Measurements from ENCODE around the gene FERMT2.
"Not testable (repeated sequence)": the region's sequence is repeated elsewhere in the genome, so short reads cannot be mapped to it uniquely, and the experiment has no call there.

FERMT2 gene

GRCh38 chr14:52944254-52944653 is 6.6 kb downstream of the FERMT2 start:
- no peak for DNase-seq

GRCh38 chr14:52939427-52939826 is 11.4 kb downstream of the FERMT2 start:
- no peak for DNase-seq

- no peak for DNase-seq
These were observed 13.0 kb downstream of the FERMT2 start for GRCh38 chr14:52937869-52938268.

- DNase-seq, result no peak
These were observed 13.5 kb downstream of the FERMT2 start for GRCh38 chr14:52937306-52937705.

DNA sequence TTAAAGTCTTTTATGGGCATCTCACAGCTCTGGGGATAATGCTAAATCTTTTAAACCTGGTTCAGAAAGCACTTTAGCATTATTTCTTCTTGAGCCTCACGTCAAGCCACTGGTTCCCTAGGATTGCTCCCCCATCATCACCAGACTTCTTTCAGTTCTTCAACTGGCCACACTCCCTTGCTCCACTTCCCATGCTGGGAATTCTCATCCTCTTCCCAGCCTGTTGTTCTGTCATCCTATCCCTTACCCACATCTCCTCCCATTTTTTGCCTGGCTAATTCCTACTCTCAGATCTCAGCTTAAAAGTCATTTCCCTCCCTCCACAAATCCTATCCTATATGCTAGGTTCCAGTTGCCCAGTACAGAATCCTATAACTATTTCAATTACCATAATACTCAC is 14.4 kb downstream of the FERMT2 start:
- DNase-seq, result no peak

GRCh38 chr14:52935833-52936232 is 15.0 kb downstream of the FERMT2 start:
- no peak for DNase-seq

- no peak for DNase-seq
These were observed 16.1 kb downstream of the FERMT2 start for GRCh38 chr14:52934762-52935161.

DNA sequence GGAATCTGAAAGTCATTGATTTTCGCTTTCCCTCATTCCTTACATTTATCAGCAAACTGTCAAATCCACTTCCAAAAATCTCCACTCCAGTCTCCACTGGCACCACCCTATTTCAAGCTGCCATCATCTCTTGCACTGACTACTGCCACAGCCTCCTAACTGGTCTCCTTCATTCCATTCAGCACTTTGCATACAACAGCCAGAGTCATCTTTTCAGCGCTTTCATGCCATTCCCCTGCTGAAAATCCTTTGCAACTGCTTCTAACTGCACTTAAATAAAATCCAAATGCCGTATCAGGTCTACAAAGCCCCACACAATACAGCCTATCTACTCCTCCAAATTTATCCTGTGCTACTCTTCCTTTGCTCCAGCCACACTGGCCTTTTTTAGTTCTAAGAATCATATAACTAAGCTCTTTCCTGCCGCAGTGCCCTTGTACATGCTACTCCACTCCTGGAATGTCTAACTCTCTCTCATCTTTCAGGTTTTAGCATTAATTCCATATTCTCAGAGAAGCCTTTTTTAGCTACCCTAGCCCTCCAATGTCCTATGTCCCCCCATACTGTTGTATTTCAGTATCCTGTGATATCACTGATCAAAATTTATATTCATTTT is 21.6 kb downstream of the FERMT2 start:
- DNase-seq, result no peak

DNA sequence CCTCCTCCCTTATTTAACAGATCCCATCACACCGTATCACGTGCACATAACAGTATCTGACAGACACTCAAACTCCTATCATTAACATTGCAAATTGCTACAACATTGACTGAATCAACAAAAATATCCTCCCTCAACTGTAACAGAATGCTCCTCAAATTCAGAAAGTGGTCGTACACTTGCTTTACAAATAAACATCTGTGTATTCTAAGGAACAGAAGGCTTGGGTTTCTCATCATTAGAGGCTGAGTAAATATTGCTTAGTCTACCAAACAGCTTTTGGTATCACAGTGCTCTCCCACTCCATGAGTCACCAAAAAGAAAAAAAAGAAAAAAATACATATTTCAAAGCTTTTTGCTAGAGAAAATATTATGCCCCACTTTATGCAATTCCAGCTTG is 23.9 kb downstream of the FERMT2 start:
- no peak for DNase-seq

DNA sequence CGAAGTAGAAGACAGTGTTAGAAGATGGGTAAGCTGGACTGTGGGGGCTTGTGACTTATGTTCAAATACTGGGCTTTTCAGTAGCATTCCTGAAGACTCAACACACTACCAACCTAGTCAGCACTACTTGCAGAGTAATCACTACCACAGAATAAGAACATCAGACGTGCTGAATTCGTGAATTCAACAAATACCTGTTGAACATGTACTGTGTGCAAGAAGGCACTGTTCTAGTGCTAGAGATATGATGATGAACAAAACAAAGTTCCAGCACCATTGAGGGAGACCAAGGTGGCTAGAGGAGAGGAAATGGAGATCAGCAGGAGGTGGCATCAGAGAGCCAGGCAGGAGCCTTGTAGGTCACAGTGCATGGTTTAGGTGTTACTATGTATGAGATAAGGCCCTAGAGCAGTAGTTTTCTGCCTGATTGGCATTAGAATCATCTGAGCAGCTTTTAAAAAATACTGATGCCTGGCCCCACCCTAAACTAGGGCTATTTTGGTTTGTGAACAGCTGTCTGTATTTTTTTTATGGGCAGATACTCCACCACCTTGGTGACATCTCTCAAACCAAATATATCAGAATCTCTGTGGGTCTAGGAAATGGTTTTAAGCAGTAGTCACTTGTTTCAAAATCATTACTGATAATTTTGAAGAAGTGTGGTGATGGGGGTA is 26.8 kb downstream of the FERMT2 start:
- DNase-seq, result no peak

- DNase-seq, result no peak
These were observed 28.2 kb downstream of the FERMT2 start for GRCh38 chr14:52922656-52923055.

- DNase-seq, result no peak
These were observed 28.8 kb downstream of the FERMT2 start for GRCh38 chr14:52922059-52922458.

GRCh38 chr14:52920411-52920810 is 30.4 kb downstream of the FERMT2 start:
- DNase-seq, result not testable (repeated sequence)

- no peak for DNase-seq
These were observed 30.9 kb downstream of the FERMT2 start for GRCh38 chr14:52919971-52920370.

GRCh38 chr14:52918486-52918885 is 32.4 kb downstream of the FERMT2 start:
- peak; percentile 2 for DNase-seq

DNA sequence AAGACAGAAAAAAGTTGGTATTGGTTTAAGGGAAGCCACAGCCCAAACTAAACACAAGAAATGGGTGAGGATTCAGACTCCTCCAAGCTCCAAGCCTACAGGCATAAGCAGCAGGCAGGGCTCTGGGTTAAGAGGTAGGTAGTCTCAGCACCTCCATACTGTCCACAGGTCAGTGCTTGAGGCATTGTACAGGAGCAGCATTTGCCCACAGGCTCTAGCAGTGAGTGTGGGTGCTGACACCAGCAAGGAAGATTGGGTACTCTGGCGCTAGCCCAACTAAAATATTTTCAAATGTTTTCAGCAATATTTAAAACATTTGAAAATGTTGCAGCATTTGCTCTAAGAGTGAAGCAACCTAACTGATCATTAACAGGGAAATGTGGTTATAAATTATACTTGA is 33.1 kb downstream of the FERMT2 start:
- no peak for DNase-seq

GRCh38 chr14:52914295-52914694 is 36.6 kb downstream of the FERMT2 start:
- no peak for DNase-seq

GRCh38 chr14:52913271-52913670 is 37.6 kb downstream of the FERMT2 start:
- no peak for DNase-seq

GRCh38 chr14:52911904-52912303 is 38.9 kb downstream of the FERMT2 start:
- DNase-seq, result no peak

DNA sequence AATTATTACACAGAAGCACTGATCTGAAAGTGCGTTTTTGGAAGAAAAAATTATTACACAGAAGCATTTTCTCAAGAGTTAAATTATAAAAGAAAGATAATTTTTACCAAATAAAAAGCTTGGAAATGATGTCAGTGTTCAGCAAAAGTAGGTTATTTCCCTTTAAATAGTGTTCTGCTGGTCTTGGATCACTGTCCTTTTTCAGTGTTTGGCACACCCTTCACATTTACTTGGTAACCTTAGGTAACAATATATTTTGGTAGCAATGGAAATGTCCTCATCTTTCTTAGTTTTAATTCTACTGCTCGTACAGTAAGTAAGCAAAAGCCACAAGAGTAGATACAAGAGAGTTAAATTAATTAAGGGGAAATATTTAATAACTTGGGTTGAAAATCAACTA is 40.3 kb downstream of the FERMT2 start:
- no peak for DNase-seq

DNA sequence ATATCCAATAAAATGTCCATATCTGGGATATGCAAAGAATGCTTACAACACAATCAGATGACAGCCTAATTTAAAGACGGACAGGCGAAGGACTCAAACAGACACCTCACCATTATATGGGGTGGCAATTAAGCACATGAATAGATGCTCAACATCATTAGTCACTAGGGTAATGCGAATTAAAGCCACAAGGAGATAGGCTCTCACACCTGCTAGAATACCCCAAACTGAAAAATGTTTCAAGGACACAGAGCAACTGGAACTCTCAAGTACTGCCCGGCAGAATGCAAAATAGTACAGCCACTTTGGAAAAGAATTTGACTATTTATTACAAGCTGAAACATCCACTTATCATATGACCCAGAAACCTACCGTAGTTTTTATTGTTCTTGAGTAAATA is 42.9 kb downstream of the FERMT2 start:
- DNase-seq, result no peak

GRCh38 chr14:52906141-52906601 is 44.7 kb downstream of the FERMT2 start:
- DNase-seq, result no peak

DNA sequence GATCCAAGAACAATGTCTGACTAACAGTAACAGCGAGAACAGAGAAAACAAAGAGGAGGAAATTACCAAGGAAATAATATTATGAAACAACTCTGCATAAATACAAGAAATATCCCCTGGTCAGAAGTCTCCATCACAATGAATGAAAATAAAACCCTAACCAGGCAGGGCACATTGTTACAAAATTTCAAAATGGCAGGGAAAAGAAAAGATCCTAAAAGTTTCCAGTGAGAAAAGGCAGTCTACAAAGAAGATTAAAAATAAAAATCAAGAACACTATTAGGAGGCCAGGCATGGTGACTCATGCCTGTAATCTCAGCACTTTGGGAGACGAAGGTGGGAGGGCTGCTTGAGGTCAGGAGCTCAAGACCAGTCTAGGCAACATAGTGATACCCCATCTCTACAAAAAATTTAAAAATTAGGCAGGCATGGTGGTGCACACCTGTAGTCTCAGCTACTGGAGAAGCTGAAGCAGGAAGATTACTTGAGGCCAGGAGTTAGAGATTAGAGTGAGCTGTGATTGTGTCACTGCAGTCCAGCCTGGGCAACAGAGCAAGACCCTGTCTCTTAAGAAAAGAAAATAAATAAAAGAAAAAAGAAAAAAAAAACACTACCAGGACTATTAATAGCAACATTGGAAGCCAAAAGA is 47.8 kb downstream of the FERMT2 start:
- no peak for DNase-seq

DNA sequence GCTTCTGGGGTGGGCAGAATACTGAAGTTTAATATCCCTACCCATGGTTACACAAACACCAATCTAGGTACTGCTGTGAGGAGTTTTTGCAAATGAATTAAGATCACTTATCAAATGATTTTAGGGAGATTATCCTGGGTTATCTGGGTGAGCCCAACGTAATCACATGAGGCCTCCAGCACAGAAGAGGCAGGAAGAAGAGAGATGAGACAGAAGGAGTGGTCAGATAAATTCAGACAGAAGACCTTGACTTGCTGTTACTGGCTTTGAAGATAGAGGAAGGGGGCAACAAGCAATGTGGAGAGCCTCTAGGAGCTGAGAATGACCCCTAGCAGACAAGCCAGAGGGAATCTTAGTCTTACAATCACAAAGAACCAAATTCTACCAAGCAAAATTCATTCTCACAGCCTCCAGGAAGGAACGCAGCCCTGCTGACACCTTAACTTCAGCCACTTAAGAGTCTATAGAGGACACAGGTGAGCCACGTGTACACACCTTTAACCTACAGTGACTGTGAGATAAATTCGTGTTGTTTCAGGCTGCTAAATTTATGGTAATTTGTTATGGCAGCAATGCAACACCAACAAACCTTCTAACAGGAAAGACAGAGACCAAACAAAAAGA is 49.4 kb downstream of the FERMT2 start:
- no peak for DNase-seq
